Forelimb muscle (tissue), 1 donor: ENCODE data around the gene NGFR. TPM values are rescaled to one million over a fixed set of nuclear protein-coding genes. Genes with fewer than 3 reads are reported as not detected.

Source experiments
- DNase-seq: peaks from one replicate; pipeline ENCODE4 v3.0.0-alpha.2; 2013; ENCODE audit warnings: low read depth
- polyA plus RNA-seq: library from polyadenylated mRNA; unstranded; fragments of 120-200 nt; gene quantifications from one replicate; pipeline ENCODE4 v1.2.1, GENCODE V29; 2013; ENCODE audit not compliant: insufficient read length

Gene NGFR
- polyA plus RNA-seq, 1 donor = 39.8 TPM

- DNase-seq = peak; percentile 77
Measured at GRCh38 chr17:49515196-49515770, 20.2 kb downstream of the NGFR start.

GRCh38 chr17:49516180-49516579, 21.1 kb downstream of the NGFR start:
- no peak for DNase-seq

GRCh38 chr17:49518346-49519078, 23.4 kb downstream of the NGFR start:
- no peak for DNase-seq

- DNase-seq = no peak
Measured at GRCh38 chr17:49519781-49520180, 24.7 kb downstream of the NGFR start.

GRCh38 chr17:49520386-49521087, 25.4 kb downstream of the NGFR start:
- DNase-seq = no peak

GRCh38 chr17:49521088-49521450, 26.0 kb downstream of the NGFR start:
- no peak for DNase-seq

- no peak for DNase-seq
Measured at GRCh38 chr17:49521471-49522356, 26.6 kb downstream of the NGFR start.

GRCh38 chr17:49522357-49522890, 27.3 kb downstream of the NGFR start:
- no peak for DNase-seq

GRCh38 chr17:49523196-49523595, 28.1 kb downstream of the NGFR start:
- no peak for DNase-seq

GRCh38 chr17:49523706-49524472, 28.8 kb downstream of the NGFR start:
- no peak for DNase-seq

GRCh38 chr17:49524473-49525359, 29.6 kb downstream of the NGFR start:
- DNase-seq = no peak

- no peak for DNase-seq
Measured at GRCh38 chr17:49525831-49526741, 31.0 kb downstream of the NGFR start.

GRCh38 chr17:49527927-49528651, 33.0 kb downstream of the NGFR start:
- DNase-seq = no peak

- DNase-seq = no peak
Measured at GRCh38 chr17:49528966-49529365, 33.9 kb downstream of the NGFR start.

GRCh38 chr17:49530118-49530517, 35.0 kb downstream of the NGFR start:
- no peak for DNase-seq

GRCh38 chr17:49543860-49544259, 48.8 kb downstream of the NGFR start:
- DNase-seq = no peak

GRCh38 chr17:49545007-49545660, 50.0 kb downstream of the NGFR start:
- DNase-seq = no peak
